HG03354 (cell line): ENCODE results near the gene BMX.

ENCODE experiments used
- ATAC-seq: cut with Tn5 transposase; IDR thresholded peaks from one replicate; pipeline ENCODE4 v1.9.1; 2021; ENCODE audit warnings: mild to moderate bottlenecking; ENCODE audit not compliant: unreplicated experiment, poor library complexity, severe bottlenecking

The BMX gene

DNA sequence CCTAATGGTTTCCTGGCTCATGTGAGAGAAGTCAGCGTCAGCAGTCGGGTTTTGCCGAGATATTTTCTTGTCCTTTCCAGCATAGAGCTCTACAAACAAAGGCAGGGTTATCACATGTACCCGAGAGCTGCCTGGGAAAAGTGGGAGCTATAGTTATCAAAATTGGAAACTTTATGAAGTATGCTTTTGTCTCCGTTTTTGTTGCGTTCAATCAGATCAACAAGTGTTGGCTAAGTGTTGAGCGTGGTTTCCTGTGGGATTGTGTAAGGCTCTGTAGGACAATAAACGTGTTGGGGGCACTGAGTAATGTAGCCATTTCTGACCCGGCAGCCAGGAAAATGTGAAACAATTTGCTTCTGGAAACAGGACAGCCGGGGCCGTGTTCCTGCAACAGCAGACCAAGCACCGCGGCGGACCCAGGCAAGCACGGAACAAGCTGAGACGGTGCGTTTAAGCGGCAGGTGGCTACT, at the start of gene BMX:
BMX (plus strand) TSS at position 311 of the 470 bp plus-strand sequence. CDS start 7,547 bp downstream, outside the sequence.
- ATAC-seq: no peak

- no peak for ATAC-seq
These were observed 48.7 kb upstream of the BMX start for GRCh38 chrX:15451913-15452312.

DNA sequence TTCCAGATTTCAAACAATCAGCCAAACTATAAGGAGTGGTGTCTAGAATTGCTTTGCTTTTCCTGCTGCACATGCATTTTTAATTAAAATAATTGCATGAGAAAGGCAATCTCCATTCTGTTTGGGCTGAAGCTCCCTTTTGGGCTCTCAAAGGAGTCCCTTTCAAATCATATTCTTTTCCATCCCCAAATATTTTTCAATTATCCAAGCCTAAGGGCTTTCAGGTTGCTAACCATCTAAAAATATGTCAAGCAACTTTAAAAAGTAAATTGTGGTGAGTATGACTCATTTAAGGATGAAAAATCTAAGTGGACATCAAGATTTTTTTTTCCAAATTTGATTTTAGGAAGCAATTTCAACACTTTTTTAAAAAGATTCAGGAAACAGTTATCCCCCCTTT, 35.9 kb upstream of the BMX start:
- ATAC-seq: no peak

DNA sequence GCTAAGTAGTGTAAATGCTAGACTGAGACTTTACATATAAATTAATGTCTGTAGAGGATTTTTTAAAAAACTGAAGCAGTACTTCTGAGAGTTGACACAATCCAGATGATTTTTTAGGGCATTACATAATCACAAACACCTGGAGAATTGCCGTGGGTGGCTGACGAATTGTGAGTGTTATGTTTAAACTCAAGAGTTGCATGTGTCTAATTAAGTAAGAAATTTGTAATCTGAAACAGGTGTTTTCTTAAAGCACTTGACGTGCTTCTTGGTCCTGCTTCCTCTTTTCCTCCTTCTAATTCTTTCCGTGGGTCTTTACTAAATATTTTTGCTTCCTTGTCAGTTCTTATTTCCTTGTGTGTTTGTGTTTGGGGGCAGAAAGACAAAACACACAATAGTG, 35.3 kb upstream of the BMX start:
- ATAC-seq: peak; percentile 80

DNA sequence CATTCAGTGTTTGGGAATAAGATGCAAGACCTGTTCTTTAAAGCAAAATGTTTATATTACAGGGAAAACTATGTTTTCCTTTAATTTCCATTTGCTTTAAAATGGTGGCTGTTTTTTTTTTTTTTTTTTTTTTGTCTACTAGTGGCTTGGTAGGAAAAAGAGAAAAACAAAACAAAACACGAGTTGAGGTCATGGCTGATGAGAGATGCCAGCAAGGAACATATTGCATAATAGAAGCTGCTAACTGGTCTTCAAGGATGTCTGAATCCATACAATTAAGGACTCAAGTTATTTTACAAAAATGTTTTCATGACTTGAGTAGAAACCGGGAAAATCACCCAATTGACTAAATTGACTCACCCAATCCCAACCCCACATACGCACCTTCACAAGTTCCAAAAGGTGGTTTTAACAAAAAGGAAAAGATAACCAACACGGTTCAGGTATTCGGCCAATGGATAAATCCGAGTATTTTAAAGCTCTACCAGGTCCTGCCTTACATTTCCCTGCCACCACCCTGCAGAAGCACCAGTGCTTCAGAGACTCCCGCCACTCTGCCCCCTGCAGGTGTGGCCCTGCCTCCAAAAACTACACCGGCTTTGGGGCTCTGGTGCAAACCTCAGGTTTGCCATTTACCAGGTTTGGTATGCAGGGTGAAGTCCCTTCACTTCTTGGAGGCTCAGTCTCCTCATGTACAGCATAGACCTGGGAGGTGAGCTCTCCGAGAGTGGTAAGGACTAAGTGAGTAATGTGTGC, 34.5 kb upstream of the BMX start:
- no peak for ATAC-seq

- no peak for ATAC-seq
These were observed 32.6 kb upstream of the BMX start for GRCh38 chrX:15468036-15468435.

GRCh38 chrX:15469613-15470012, 31.0 kb upstream of the BMX start:
- ATAC-seq: no peak

DNA sequence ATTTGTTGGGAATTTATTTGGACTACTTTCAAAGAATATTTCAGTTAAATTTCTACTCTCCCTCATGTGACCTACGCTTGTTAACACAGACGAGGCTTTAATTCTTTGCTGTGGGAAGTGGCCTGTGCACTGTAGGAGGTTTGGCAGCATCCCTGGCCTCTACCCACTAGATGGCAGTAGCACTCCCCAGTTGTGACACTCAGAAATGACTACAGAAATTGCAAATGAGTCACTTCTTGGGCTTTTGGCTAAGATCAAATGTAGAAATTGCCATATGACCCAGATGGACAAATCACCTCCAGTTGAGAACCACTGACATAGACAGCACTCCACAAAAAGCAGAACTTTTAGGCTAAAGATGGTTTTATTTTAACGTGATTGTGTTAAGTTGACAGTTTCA, 29.6 kb upstream of the BMX start:
- peak; percentile 86 for ATAC-seq

DNA sequence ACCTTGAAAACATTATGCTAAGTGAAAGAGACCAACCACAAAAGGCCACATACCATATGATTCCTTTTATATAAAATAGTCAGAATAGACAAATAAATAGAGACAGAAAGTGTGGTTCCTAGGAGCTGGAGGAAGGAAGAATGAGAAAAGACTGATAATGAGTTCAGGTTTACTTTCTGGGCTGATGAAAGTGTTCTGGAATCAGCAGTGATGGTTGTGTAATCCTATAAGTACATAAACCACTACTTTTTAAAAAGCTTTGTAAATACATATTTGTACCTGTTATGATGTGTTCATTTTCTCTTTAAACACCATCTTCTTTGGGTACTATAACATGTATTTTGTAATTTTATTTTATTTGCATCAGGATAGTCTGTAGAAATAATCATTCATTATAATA, 28.1 kb upstream of the BMX start:
- ATAC-seq: no peak

DNA sequence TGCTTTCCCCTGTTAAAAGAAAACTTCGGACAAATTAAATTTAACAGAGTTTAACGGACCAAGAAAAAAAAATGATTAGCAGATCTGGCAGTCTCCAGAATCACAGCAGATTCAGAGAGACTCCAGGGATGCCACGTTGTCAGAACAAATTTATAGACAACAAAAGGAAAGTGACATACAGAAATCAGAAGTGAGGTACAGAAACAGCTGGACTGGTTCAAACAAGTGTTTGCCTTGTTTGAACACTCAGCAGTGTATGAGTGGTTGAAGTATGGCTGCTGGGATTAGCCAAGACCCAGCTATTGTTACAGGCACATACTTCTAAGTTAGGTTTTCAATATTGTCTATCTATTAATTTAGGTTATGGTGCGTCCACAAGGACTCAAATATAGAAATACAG, 26.6 kb upstream of the BMX start:
- ATAC-seq: no peak

- ATAC-seq: no peak
These were observed 25.6 kb upstream of the BMX start for GRCh38 chrX:15475021-15475420.

- ATAC-seq: no peak
These were observed 25.1 kb upstream of the BMX start for GRCh38 chrX:15475486-15475885.

DNA sequence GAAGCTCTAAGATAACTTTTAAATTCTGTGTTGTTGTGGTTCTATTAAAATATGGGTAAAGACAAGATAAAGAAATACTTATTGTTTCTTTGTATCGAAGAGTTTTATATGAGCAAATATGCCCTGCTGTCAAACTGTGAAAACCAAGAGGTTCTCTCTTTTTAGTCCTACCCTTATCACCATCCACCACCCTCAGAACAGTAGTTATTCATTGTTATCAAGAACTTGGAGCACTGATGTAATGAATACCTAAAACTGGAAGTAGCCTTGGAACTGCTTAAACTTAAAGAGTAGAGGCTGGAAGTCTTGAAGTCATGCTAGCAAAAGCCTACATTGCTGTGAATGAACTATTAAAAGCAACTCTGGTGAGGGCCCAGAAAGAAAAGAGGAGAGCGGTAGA, 16.7 kb upstream of the BMX start:
- ATAC-seq: no peak

DNA sequence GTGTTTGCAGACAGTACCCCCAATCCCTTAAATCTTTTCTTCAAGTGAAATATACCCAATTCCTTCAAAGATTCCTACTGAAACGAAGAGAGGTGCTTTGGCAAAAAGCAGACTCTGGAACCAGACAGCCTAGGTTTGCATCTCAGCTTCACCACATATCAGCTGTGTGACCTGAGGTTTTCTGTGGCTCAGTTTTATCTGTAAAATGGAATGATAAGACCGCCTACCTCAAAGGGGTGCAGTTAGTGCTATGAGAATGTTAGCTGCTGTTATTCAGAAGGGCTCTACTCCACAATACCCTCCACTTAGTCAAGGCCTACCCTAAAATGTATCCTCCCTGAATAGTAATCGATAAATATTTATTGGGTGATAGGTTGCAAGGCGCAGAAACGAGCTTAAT, 8.1 kb upstream of the BMX start:
- no peak for ATAC-seq

GRCh38 chrX:15493118-15493962, 7.3 kb upstream of the BMX start, which contains the start of gene PIR:
TSS of gene PIR (minus strand) at chrX:15493333. CDS start at chrX:15491257, 2,076 bp downstream.
- peak; percentile 94 for ATAC-seq

DNA sequence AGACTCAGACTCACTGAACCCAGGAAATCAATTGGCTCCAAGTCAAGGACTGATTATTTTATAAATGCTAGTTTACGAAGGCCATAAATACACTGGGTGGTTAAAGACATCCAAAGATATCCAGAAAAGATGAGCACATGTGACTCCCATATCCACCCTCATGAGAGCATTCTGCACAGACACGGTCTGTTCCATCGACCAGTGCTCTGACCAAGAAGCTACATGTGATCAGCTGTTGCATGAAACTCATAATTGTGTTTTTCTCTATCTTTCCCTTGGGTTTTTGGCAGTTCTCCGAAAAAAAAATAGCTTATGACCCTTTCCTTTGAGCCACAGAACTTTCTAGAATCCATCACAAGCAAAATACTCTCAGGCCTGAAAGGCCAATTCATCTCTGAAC, 4.8 kb upstream of the BMX start:
- ATAC-seq: no peak

DNA sequence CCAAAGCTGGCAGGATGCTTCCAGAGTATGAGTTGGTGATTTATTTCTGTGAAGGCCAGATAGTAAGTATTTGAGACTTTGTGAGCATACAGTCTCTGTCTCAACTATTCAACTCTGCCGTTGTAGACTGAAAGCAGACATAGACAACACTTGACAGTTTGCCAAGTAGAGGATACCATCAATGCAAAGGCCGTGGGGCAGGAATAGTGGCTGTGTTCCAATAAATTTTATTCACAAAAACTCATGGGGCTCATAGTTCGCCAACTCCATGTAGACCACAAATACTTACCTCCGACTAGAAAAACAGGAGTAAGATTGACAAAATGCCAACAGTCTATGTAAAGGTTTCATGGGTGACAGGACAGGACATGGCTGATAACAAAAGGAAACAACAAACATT, 3.8 kb upstream of the BMX start:
- ATAC-seq: no peak

GRCh38 chrX:15497865-15498264, 2.7 kb upstream of the BMX start:
- peak; percentile 40 for ATAC-seq

- ATAC-seq: no peak
These were observed 1.9 kb upstream of the BMX start for GRCh38 chrX:15498741-15499140.

GRCh38 chrX:15499976-15500375, 631 bp upstream of the BMX start:
- no peak for ATAC-seq

GRCh38 chrX:15501506-15501905, 899 bp downstream of the BMX start:
- no peak for ATAC-seq
